Astrocyte (in vitro differentiated cells and primary cell): ENCODE results near the gene STT3B.

Experiments used
- EZH2 ChIP-seq: IDR thresholded peaks from 2 replicates; pipeline ENCODE4 v1.6.1; 2012; ENCODE audit warnings: mild to moderate bottlenecking, low read length, inconsistent platforms; ENCODE audit not compliant: insufficient read depth
- TF ChIP-seq, protein P1 (sequence below): IDR thresholded peaks from 2 replicates; pipeline ENCODE4 v1.5.1; 2011; ENCODE audit warnings: low read depth, mild to moderate bottlenecking, inconsistent platforms, low read length, moderate library complexity; ENCODE audit not compliant: insufficient read depth

- TF ChIP-seq, protein P1, sequence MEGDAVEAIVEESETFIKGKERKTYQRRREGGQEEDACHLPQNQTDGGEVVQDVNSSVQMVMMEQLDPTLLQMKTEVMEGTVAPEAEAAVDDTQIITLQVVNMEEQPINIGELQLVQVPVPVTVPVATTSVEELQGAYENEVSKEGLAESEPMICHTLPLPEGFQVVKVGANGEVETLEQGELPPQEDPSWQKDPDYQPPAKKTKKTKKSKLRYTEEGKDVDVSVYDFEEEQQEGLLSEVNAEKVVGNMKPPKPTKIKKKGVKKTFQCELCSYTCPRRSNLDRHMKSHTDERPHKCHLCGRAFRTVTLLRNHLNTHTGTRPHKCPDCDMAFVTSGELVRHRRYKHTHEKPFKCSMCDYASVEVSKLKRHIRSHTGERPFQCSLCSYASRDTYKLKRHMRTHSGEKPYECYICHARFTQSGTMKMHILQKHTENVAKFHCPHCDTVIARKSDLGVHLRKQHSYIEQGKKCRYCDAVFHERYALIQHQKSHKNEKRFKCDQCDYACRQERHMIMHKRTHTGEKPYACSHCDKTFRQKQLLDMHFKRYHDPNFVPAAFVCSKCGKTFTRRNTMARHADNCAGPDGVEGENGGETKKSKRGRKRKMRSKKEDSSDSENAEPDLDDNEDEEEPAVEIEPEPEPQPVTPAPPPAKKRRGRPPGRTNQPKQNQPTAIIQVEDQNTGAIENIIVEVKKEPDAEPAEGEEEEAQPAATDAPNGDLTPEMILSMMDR = no peak
- no peak for TF ChIP-seq EZH2
Observed at GRCh38 chr3:31680072-31680870, 147.5 kb downstream of the STT3B start.
